LNCaP clone FGC (cell line): ENCODE data around the gene METTL9.
"Not testable (repeated sequence)": the region's sequence is repeated elsewhere in the genome, so short reads cannot be mapped to it uniquely, and the experiment has no call there.

Source experiments
- DNase-seq: peaks from one replicate; pipeline ENCODE4 v3.0.0-alpha.2; 2011; ENCODE audit warnings: low read depth
- H3K4me3 ChIP-seq: 2 replicates; pipeline ENCODE4 v1.5.1; 2011; ENCODE audit warnings: mild to moderate bottlenecking, low read depth, low read length, control low read depth
- CTCF ChIP-seq: IDR thresholded peaks from 2 replicates; pipeline ENCODE4 v1.5.1; 2012; ENCODE audit warnings: mild to moderate bottlenecking; ENCODE audit not compliant: control insufficient read depth, insufficient read depth; ENCODE audit errors: extremely low read depth

METTL9 gene

GRCh38 chr16:21685034-21685455 lies 85.7 kb downstream of the METTL9 start:
- TF ChIP-seq CTCF, result no peak
- DNase-seq, result no peak
- H3K4me3 ChIP-seq, result no peak overlapping the region

DNA sequence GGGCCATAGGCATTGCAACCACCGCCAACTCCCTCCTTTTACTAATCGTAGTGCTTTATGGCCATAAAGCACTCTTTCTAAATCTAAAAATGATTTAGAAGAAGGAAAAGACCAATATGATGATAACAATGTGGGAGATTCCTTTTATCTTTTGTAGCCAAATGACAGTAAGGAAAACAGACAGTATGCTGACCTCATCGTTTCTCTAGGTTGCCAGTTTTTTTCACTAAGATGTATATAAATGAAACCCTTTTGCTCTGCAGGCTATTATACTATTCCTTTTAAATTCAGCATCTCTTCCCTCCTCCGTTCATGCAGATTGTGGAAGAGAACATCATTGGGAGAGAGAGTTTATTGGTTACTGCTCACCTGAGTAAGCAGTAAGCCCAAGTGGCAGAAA lies 89.7 kb downstream of the METTL9 start:
- TF ChIP-seq CTCF, result no peak
- DNase-seq, result no peak
- no peak overlapping the region for H3K4me3 ChIP-seq

GRCh38 chr16:21690967-21691366 lies 91.6 kb downstream of the METTL9 start:
- H3K4me3 ChIP-seq, DNase-seq: not testable (repeated sequence)

GRCh38 chr16:21694609-21695008 lies 95.2 kb downstream of the METTL9 start:
- H3K4me3 ChIP-seq, result no peak overlapping the region
- no peak for TF ChIP-seq CTCF
- no peak for DNase-seq

DNA sequence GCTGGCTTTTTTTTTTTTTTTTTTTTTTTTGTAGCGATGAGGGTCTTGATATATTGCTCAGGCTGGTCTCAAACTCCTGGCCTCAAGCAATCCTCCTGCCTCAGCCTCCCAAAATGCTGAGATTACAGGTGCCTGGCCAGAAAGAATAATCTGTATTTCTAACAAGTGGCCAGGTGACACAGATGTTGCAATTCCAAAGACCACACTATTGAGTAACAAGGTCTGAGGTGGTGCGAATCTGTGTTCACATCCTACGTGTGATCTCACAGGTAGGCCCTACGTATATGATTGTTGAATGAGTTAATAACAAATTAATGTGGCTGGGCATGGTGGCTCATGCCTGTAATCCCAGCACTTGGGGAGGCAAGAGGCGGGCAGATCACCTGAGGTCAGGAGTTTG lies 97.7 kb downstream of the METTL9 start:
- TF ChIP-seq CTCF, result no peak
- no peak overlapping the region for H3K4me3 ChIP-seq
- no peak for DNase-seq

GRCh38 chr16:21698169-21699032 lies 99.0 kb downstream of the METTL9 start:
- no peak for TF ChIP-seq CTCF
- no peak for DNase-seq
- H3K4me3 ChIP-seq, result no peak overlapping the region

- no peak for TF ChIP-seq CTCF
- no peak overlapping the region for H3K4me3 ChIP-seq
- no peak for DNase-seq
These were observed 101.9 kb downstream of the METTL9 start for GRCh38 chr16:21701271-21701670.
